Heart left ventricle (tissue), 13 donors: ENCODE measurements around the gene CLMN.

Experiments used
- POLR2A ChIP-seq, 2 donors: fragments of 450-650 bp; IDR thresholded peaks; one replicate each; pipeline ENCODE4 v1.6.1; 2017; ENCODE audit warnings: antibody characterized with exemption in 2 of 2, mild to moderate bottlenecking in 2 of 2, moderate library complexity in 2 of 2
- TF ChIP-seq, protein P1 (sequence below), 12 donors: fragments of 200-600 bp; sonication (generic) in 4 of 12; IDR thresholded peaks; one replicate each; pipeline versions ENCODE4 v1.5.0 to v1.8.0; 2018 to 2022; ENCODE audit warnings: antibody characterized with exemption in 12 of 12, mild to moderate bottlenecking in 5 of 12
- donor health status: ischemic (EF 13 %, LVEDD 7.1; RV severe dilation, severe dysfunction).
- donor health status: DM: no; HTN: yes; CAD: no.
- donor health status: DM: no; HTN: no; CAD: no.
- donor health status: ischemic (EF 25% LVEDD 6.9; RV normal size, moderate dysfunction).
- donor health status: ischemic (EF 25% LVEDD 5.7; RV mildly dilated, moderate dysfunction).
- donor health status: ischemic (EF 35%, LVEDD 5.7; RV mildly dilated, moderate dysfunction).
- donor health status: nonischemic (EF 11% LVEDD 7.7; RV severe dilation, severe dysfunction).
- donor health status: DM: yes; HTN: yes; CAD: no.
- donor health status: PGD.
- donor health status: ischemic (EF 29% LVEDD 5.4; RV normal size, mild dysfunction).
- donor health status: nonischemic (EF 23%, LVEDD 6.1; RV moderate dilation, normal function).

DNA sequence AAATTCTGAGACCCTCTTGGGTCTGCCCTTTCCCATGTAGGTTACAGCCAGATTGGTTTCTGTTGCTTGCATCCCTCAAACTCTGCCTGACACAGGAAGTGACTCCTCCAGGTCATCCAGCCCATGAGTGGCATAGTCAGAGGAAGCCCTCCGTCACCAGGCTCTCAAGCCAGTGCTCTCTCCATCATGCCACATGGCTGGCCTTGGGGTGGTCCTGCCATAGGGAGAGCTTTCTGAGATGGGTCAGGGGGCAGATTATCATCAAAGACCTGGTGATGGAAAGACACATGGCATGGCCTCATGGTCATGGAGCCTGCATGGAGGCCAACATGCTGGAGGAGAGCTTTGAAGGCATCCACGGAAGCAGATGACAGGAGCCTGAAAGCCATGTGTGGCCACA lies 15.4 kb upstream of the CLMN start:
- TF ChIP-seq, protein P1, sequence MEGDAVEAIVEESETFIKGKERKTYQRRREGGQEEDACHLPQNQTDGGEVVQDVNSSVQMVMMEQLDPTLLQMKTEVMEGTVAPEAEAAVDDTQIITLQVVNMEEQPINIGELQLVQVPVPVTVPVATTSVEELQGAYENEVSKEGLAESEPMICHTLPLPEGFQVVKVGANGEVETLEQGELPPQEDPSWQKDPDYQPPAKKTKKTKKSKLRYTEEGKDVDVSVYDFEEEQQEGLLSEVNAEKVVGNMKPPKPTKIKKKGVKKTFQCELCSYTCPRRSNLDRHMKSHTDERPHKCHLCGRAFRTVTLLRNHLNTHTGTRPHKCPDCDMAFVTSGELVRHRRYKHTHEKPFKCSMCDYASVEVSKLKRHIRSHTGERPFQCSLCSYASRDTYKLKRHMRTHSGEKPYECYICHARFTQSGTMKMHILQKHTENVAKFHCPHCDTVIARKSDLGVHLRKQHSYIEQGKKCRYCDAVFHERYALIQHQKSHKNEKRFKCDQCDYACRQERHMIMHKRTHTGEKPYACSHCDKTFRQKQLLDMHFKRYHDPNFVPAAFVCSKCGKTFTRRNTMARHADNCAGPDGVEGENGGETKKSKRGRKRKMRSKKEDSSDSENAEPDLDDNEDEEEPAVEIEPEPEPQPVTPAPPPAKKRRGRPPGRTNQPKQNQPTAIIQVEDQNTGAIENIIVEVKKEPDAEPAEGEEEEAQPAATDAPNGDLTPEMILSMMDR (IDR thresholded peaks at IDR 0.05) = no peak
- no peak for TF ChIP-seq POLR2A (IDR thresholded peaks at IDR 0.05)
